CD14-positive monocyte (primary cell): ENCODE data around the gene C3orf20. TPM values are rescaled to one million over a fixed set of nuclear protein-coding genes. Genes with fewer than 3 reads are reported as not detected.

Experiments used
- DNase-seq, 3 donors: peaks; one replicate each; pipeline ENCODE4 v3.0.0-alpha.2; 2011 to 2022
- H2AFZ ChIP-seq: 2 replicates; pipeline ENCODE4 v1.6.0; 2012; ENCODE audit warnings: mild to moderate bottlenecking, low read depth, low read length, inconsistent platforms; ENCODE audit not compliant: insufficient read depth, poor library complexity, severe bottlenecking
- H3K27ac ChIP-seq, 2 donors: 1 replicate in 1 of 2; 2 replicates in 1 of 2; pipeline ENCODE4 v1.5.1; 2012 to 2013; ENCODE audit warnings: low read length in 2 of 2, control low read depth in 1 of 2, inconsistent platforms in 1 of 2, low read depth in 1 of 2, mild to moderate bottlenecking in 1 of 2
- H3K27me3 ChIP-seq, 2 donors: one replicate each; pipeline versions ENCODE4 v1.6.0 to v1.6.1; 2011 to 2013; ENCODE audit warnings: low read length in 2 of 2; ENCODE audit not compliant: control insufficient read depth in 2 of 2, insufficient read depth in 2 of 2
- H3K36me3 ChIP-seq, 2 donors: replicated peaks in 1 of 2; 1 replicate in 1 of 2; 2 replicates in 1 of 2; pipeline versions ENCODE4 v1.5.1 to v1.6.1; 2012 to 2013; ENCODE audit warnings: low read length in 2 of 2, control low read depth in 1 of 2, inconsistent platforms in 1 of 2, mild to moderate bottlenecking in 1 of 2; ENCODE audit not compliant: insufficient read depth in 2 of 2, control insufficient read depth in 1 of 2
- H3K4me1 ChIP-seq, 2 donors: 1 replicate in 1 of 2; 2 replicates in 1 of 2; pipeline versions ENCODE4 v1.5.1 to v1.6.1; 2012 to 2013; ENCODE audit warnings: low read length in 2 of 2, control low read depth in 1 of 2, inconsistent platforms in 1 of 2, mild to moderate bottlenecking in 1 of 2, moderate library complexity in 1 of 2; ENCODE audit not compliant: insufficient read depth in 2 of 2, control insufficient read depth in 1 of 2
- H3K4me2 ChIP-seq: replicated peaks from 2 replicates; pipeline ENCODE3; 2012; ENCODE audit warnings: low read length, moderate library complexity, mild to moderate bottlenecking; ENCODE audit not compliant: poor library complexity, severe bottlenecking; ENCODE audit errors: extremely low read depth
- H3K4me3 ChIP-seq, 3 experiments: fragments of 200-600 bp in 1 of 3; sonication (generic) in 1 of 3; replicated peaks in 1 of 3; 1 replicate in 2 of 3; 2 replicates in 1 of 3; pipeline ENCODE4 v1.5.1; 2011 to 2013; ENCODE audit warnings: low read length in 3 of 3, mild to moderate bottlenecking in 3 of 3, control low read depth in 2 of 3, low read depth in 2 of 3, inconsistent platforms in 1 of 3, moderate library complexity in 1 of 3
- H3K79me2 ChIP-seq: 2 replicates; pipeline ENCODE4 v1.6.0; 2012; ENCODE audit warnings: mild to moderate bottlenecking, control low read depth, inconsistent platforms, low read length, moderate library complexity; ENCODE audit not compliant: insufficient read depth
- H3K9ac ChIP-seq: 2 replicates; pipeline ENCODE4 v1.6.0; 2017; ENCODE audit warnings: low read length, mild to moderate bottlenecking; ENCODE audit not compliant: insufficient read depth, poor library complexity, severe bottlenecking
- H3K9me3 ChIP-seq, 2 donors: replicated peaks in 1 of 2; 1 replicate in 1 of 2; 2 replicates in 1 of 2; pipeline versions ENCODE4 v1.5.1 to v1.6.1; 2012 to 2013; ENCODE audit warnings: low read length in 2 of 2, control low read depth in 1 of 2; ENCODE audit not compliant: control insufficient read depth in 1 of 2, insufficient read depth in 1 of 2
- H4K20me1 ChIP-seq: 2 replicates; pipeline ENCODE4 v1.6.0; 2012; ENCODE audit warnings: mild to moderate bottlenecking, low read length, control low read depth, moderate library complexity; ENCODE audit not compliant: insufficient read depth
- H3K27ac Mint-ChIP-seq, 7 donors: one replicate each; pipeline ENCODE4 v1.8.0; 2020; ENCODE audit warnings: mild to moderate bottlenecking in 7 of 7, mixed read lengths in 7 of 7, moderate library complexity in 6 of 7, inconsistent platforms in 2 of 7
- H3K27me3 Mint-ChIP-seq, 3 donors: one replicate each; pipeline ENCODE4 v1.8.0; 2021 to 2022; ENCODE audit warnings: low read depth in 3 of 3, mild to moderate bottlenecking in 3 of 3, mixed read lengths in 3 of 3, moderate library complexity in 3 of 3, inconsistent platforms in 1 of 3
- H3K36me3 Mint-ChIP-seq, 2 donors: one replicate each; pipeline ENCODE4 v1.8.0; 2020; ENCODE audit warnings: mixed read lengths in 2 of 2, inconsistent platforms in 1 of 2, mild to moderate bottlenecking in 1 of 2
- H3K4me1 Mint-ChIP-seq: one replicate; pipeline ENCODE4 v1.8.0; 2020; ENCODE audit warnings: mild to moderate bottlenecking, mixed read lengths
- H3K4me3 Mint-ChIP-seq, 2 donors: one replicate each; pipeline ENCODE4 v1.8.0; 2020; ENCODE audit warnings: mild to moderate bottlenecking in 2 of 2, mixed read lengths in 2 of 2, moderate library complexity in 1 of 2
- H3K9me3 Mint-ChIP-seq, 7 donors: one replicate each; pipeline ENCODE4 v1.8.0; 2020 to 2022; ENCODE audit warnings: mixed read lengths in 7 of 7, mild to moderate bottlenecking in 6 of 7, moderate library complexity in 6 of 7, inconsistent platforms in 2 of 7
- WGBS: methylation state at CpG from one replicate; pipeline ENCODE4 v1.1.5; 2013; ENCODE audit warnings: missing lambda C conversion rate; ENCODE audit not compliant: insufficient coverage; 5-methylcytosine and 5-hydroxymethylcytosine counted together
- intact Hi-C, 2 donors: fragments of 100-400 bp; cut with micrococcal nuclease; formaldehyde crosslinking; loops; one replicate each; pipeline versions ENCODE4 v1.15.0 to v1.15.1; 2023
- polyA plus RNA-seq, 3 donors: library from polyadenylated mRNA; depleted of rRNA in 1 of 3; unstranded in 2 of 3; stranded (reverse) in 1 of 3; fragments of 300-500 nt in 2 of 3; fragments of >200 nt in 1 of 3; fragmentation: Illumina TruSeq in 2 of 3; gene quantifications; 1 replicate in 2 of 3; 2 replicates in 1 of 3; pipeline ENCODE4 v1.2.3, GENCODE V29; 2012 to 2021
- TF ChIP-seq, protein P1 (sequence below): fragments of 200-600 bp; IDR thresholded peaks from one replicate; pipeline ENCODE4 v1.8.0; 2022; ENCODE audit warnings: antibody characterized with exemption, mild to moderate bottlenecking

Gene C3orf20
- polyA plus RNA-seq, 3 donors: 0.11 TPM; not detected in 2

DNA sequence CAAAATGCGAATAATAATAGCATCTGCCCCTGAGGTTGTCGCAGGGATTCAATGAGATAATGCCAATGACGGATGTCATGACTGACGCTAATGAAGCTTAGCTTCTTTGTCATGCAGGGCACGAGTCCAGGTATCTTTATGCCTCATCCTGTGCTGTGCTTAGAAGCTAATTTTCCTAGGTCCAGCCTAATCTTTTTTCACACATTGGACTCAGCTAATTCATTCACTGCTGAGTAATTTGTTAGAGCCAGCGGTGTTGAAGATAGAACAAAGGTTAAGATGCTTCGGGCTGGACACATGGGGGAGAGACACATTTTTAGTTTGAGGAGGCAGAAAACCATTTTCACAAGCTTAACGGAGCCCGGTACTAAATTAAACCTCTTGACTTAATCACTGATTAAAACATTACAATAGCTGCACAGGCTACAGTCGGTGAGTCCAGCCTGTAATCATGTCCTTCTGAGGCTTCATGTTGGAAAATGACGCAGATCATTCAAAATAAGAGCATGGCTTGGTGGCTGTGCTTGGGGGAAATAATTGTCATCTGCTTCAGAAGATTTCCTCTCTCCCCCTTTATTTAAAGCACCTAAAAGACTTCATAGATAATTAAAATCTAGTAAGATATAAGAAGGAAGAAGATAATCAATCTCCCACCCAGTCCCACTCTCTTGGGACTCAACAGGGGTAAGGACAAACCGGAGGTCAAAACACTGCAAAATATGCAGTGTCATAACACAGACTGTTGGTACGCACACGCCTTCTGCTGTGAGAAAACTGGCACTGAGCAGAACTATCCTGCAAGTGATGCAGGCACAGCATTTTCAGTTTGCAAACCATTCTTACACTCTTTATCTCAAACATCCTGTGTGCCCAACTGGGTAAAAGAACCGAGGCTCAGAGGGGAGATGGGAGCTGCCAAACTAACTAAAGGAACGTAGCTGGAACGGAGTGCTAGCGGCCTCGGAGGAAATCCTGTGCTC lies 26.7 kb upstream of the C3orf20 start:
- 44% methylated on average over 9 of the region's 19 CpGs for WGBS
- Mint-ChIP-seq H3K4me3 (peak overlapping the region in 1 of 2 donors; percentile 32), H3K36me3 (no peaks in the 10 kb centered on the region), H3K4me1 (peaks cover 27% of the 10 kb centered on the region), H3K27ac (no peak overlapping the region), H3K27me3 (peaks cover 4 to 6% (median 5%) of the 10 kb centered on the region in 3 donors), H3K9me3 (peaks cover 0 to 5% (median 0%) of the 10 kb centered on the region in 7 donors)
- intact Hi-C loops: loop anchor here in 1 of 2 donors (10.0 kb wide), 1 partner anchor 417 kb away; the partner anchor contains the start of gene MRPS25
- peak overlapping the region; percentile 29 for H2AFZ ChIP-seq
- H4K20me1 ChIP-seq: no peaks in the 10 kb centered on the region
- H3K4me1 ChIP-seq: peaks cover 17 to 30% of the 10 kb centered on the region in 2 donors
- H3K9me3 ChIP-seq: no peaks in the 10 kb centered on the region
- H3K79me2 ChIP-seq: peaks cover 17% of the 10 kb centered on the region
- no peaks in the 10 kb centered on the region for H3K27me3 ChIP-seq
- peak in 1 of 3 donors; percentile 17 for DNase-seq
- no peak overlapping the region for H3K9ac ChIP-seq
- H3K4me3 ChIP-seq: no peak overlapping the region
- no peak overlapping the region for H3K4me2 ChIP-seq
- TF ChIP-seq, protein P1, sequence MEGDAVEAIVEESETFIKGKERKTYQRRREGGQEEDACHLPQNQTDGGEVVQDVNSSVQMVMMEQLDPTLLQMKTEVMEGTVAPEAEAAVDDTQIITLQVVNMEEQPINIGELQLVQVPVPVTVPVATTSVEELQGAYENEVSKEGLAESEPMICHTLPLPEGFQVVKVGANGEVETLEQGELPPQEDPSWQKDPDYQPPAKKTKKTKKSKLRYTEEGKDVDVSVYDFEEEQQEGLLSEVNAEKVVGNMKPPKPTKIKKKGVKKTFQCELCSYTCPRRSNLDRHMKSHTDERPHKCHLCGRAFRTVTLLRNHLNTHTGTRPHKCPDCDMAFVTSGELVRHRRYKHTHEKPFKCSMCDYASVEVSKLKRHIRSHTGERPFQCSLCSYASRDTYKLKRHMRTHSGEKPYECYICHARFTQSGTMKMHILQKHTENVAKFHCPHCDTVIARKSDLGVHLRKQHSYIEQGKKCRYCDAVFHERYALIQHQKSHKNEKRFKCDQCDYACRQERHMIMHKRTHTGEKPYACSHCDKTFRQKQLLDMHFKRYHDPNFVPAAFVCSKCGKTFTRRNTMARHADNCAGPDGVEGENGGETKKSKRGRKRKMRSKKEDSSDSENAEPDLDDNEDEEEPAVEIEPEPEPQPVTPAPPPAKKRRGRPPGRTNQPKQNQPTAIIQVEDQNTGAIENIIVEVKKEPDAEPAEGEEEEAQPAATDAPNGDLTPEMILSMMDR: no peak
- no peak overlapping the region for H3K27ac ChIP-seq
- no peaks in the 10 kb centered on the region for H3K36me3 ChIP-seq

DNA sequence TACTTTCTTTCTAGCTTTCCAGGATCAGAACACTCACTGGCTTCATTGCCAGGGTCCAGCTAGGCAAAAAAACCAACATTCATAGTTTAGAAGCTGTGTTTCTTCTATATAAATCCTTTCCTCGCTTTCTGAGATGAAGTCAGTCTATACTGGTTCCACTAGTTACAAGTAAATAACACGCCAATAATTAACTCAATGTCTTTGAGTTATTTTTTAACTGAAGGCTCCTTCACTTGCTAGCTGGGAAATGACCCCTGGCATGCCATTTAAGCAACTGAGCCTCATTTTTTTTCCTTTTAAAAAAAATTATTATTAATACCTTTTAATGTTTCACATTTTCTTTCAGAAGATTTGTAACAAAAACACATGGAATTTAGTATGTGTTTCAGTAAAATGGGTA lies 25.5 kb upstream of the C3orf20 start:
- Mint-ChIP-seq H3K27me3 (peaks cover 0 to 6% (median 2%) of the 10 kb centered on the region in 3 donors), H3K27ac (no peak overlapping the region)

More for the DNA sequence above, 25.5 kb upstream of the C3orf20 start:
- Histone ChIP-seq H2AFZ (no peak overlapping the region), H4K20me1 (no peaks in the 10 kb centered on the region), H3K79me2 (peaks cover 27% of the 10 kb centered on the region), H3K36me3 (peaks cover under 1 to 4% of the 10 kb centered on the region in 2 donors), H3K27me3 (no peaks in the 10 kb centered on the region), H3K27ac (no peak overlapping the region), H3K4me1 (peaks cover 21 to 39% of the 10 kb centered on the region in 2 donors), H3K4me3 (no peak overlapping the region), H3K9ac (no peak overlapping the region), H3K4me2 (no peak overlapping the region), H3K9me3 (no peaks in the 10 kb centered on the region)
- TF ChIP-seq, protein P1: no peak
- no CpG with 5 or more reads among the region's 2 CpGs for WGBS
- peaks cover 0 to 5% (median 0%) of the 10 kb centered on the region in 7 donors for H3K9me3 Mint-ChIP-seq
- H3K4me3 Mint-ChIP-seq: no peak overlapping the region
- DNase-seq: no peak
- intact Hi-C loops: loop anchor here in 1 of 2 donors (10.0 kb wide), 1 partner anchor 415 kb away; the partner anchor contains the start of gene MRPS25
- H3K36me3 Mint-ChIP-seq: peaks cover 0 to 7% of the 10 kb centered on the region in 2 donors
- peaks cover 37% of the 10 kb centered on the region for H3K4me1 Mint-ChIP-seq
